HG02938 (cell line): ENCODE measurements around the gene B4GALNT2.
"Not testable (repeated sequence)": the region's sequence is repeated elsewhere in the genome, so short reads cannot be mapped to it uniquely, and the experiment has no call there.

Experiments
- ATAC-seq: cut with Tn5 transposase; IDR thresholded peaks from one replicate; pipeline ENCODE4 v1.9.1; 2021; ENCODE audit warnings: mild to moderate bottlenecking, moderate library complexity; ENCODE audit not compliant: unreplicated experiment

B4GALNT2 gene

GRCh38 chr17:49180303-49180702 lies 47.7 kb downstream of the B4GALNT2 start:
- ATAC-seq = no peak

- no peak for ATAC-seq
These were observed 48.5 kb downstream of the B4GALNT2 start for GRCh38 chr17:49180998-49181635.

GRCh38 chr17:49183341-49183740 lies 50.8 kb downstream of the B4GALNT2 start:
- no peak for ATAC-seq

- no peak for ATAC-seq
These were observed 51.2 kb downstream of the B4GALNT2 start for GRCh38 chr17:49183801-49184200.

- not testable (repeated sequence) for ATAC-seq
These were observed 52.0 kb downstream of the B4GALNT2 start for GRCh38 chr17:49184522-49184921.

- ATAC-seq = not testable (repeated sequence)
These were observed 52.8 kb downstream of the B4GALNT2 start for GRCh38 chr17:49185381-49185780.

GRCh38 chr17:49187301-49187700 lies 54.7 kb downstream of the B4GALNT2 start:
- no peak for ATAC-seq

GRCh38 chr17:49190932-49191331 lies 58.4 kb downstream of the B4GALNT2 start:
- no peak for ATAC-seq

- peak; percentile 11 for ATAC-seq
These were observed 58.9 kb downstream of the B4GALNT2 start for GRCh38 chr17:49191409-49191916.

- peak; percentile 31 for ATAC-seq
These were observed 59.6 kb downstream of the B4GALNT2 start for GRCh38 chr17:49191917-49192741.

GRCh38 chr17:49193513-49194296 lies 61.1 kb downstream of the B4GALNT2 start:
- no peak for ATAC-seq

GRCh38 chr17:49194297-49194607 lies 61.7 kb downstream of the B4GALNT2 start:
- no peak for ATAC-seq

- no peak for ATAC-seq
These were observed 63.2 kb downstream of the B4GALNT2 start for GRCh38 chr17:49195751-49196150.

GRCh38 chr17:49196520-49196919 lies 64.0 kb downstream of the B4GALNT2 start:
- ATAC-seq = no peak

GRCh38 chr17:49197346-49197998 lies 64.9 kb downstream of the B4GALNT2 start:
- no peak for ATAC-seq

- ATAC-seq = no peak
These were observed 65.6 kb downstream of the B4GALNT2 start for GRCh38 chr17:49198211-49198610.

- ATAC-seq = no peak
These were observed 68.0 kb downstream of the B4GALNT2 start for GRCh38 chr17:49200423-49201083.

GRCh38 chr17:49201481-49201927 lies 68.9 kb downstream of the B4GALNT2 start:
- ATAC-seq = no peak

- no peak for ATAC-seq
These were observed 71.2 kb downstream of the B4GALNT2 start for GRCh38 chr17:49203796-49204195.

- no peak for ATAC-seq
These were observed 71.9 kb downstream of the B4GALNT2 start for GRCh38 chr17:49204516-49204915.
